IMR-90 (cell line): Measurements from ENCODE around the gene FBXW7. TPM values are rescaled to one million over a fixed set of nuclear protein-coding genes. Genes with fewer than 3 reads are reported as not detected.

ENCODE experiments used
- ATAC-seq: fragments of 200-7000 bp; cut with Tn5 transposase; 2 replicates; pipeline ENCODE4 v1.9.1; 2020; ENCODE audit warnings: low read depth, mild to moderate bottlenecking, moderate library complexity
- BruUV-seq: library from RNA; stranded (reverse); fragments of 400-500 nt; replicated peaks from 2 replicates; lab custom pipeline; 2021; lab: Mats Ljungman, UMichigan
- CTCF ChIA-PET: fragments of 300-600 bp; formaldehyde crosslinking; extraction: SDS; loops from one replicate; lab custom pipeline; 2021; ENCODE audit warnings: antibody characterized with exemption; lab: Yijun Ruan, JAX
- POLR2A ChIA-PET: fragments of 300-600 bp; sonication (Branson Sonifier 250); formaldehyde crosslinking; loops from one replicate; lab custom pipeline; 2022; ENCODE audit warnings: antibody characterized with exemption; ENCODE audit not compliant: unreplicated experiment; lab: Charles Lee
- DNase-seq: peaks from one replicate; pipeline ENCODE4 v3.0.0; 2013
- H2AFZ ChIP-seq: replicated peaks from 2 replicates; pipeline ENCODE3; 2013; ENCODE audit warnings: low read length, mild to moderate bottlenecking; ENCODE audit not compliant: poor library complexity
- H2AK5ac ChIP-seq: 2 replicates; pipeline ENCODE4 v1.6.1; 2013; ENCODE audit warnings: low read depth, low read length, inconsistent platforms
- H2AK9ac ChIP-seq: replicated peaks from 2 replicates; pipeline ENCODE3; 2013; ENCODE audit warnings: mild to moderate bottlenecking, low read depth, low read length, moderate library complexity; ENCODE audit not compliant: poor library complexity
- H2BK120ac ChIP-seq: 2 replicates; pipeline ENCODE4 v1.6.1; 2013; ENCODE audit warnings: low read depth, low read length, inconsistent platforms
- H2BK15ac ChIP-seq: 3 replicates; pipeline ENCODE4 v1.6.1; 2013; ENCODE audit warnings: low read depth, low read length, inconsistent platforms
- H2BK20ac ChIP-seq: 2 replicates; pipeline ENCODE4 v1.6.1; 2013; ENCODE audit warnings: low read depth, mild to moderate bottlenecking, inconsistent platforms, low read length, moderate library complexity
- H2BK5ac ChIP-seq: 2 replicates; pipeline ENCODE4 v1.6.1; 2013; ENCODE audit warnings: mild to moderate bottlenecking, low read depth, low read length, inconsistent platforms; ENCODE audit not compliant: poor library complexity, severe bottlenecking
- H3K14ac ChIP-seq: replicated peaks from 2 replicates; pipeline ENCODE4 v1.6.1; 2013; ENCODE audit warnings: low read depth, low read length, inconsistent platforms
- H3K18ac ChIP-seq: 2 replicates; pipeline ENCODE4 v1.6.1; 2013; ENCODE audit warnings: low read depth, low read length, control low read depth
- H3K23ac ChIP-seq: 2 replicates; pipeline ENCODE4 v1.6.1; 2013; ENCODE audit warnings: low read depth, low read length, inconsistent platforms
- H3K27ac ChIP-seq: 2 replicates; pipeline ENCODE4 v1.5.1; 2013; ENCODE audit warnings: mild to moderate bottlenecking, control low read depth, low read length; ENCODE audit not compliant: insufficient read depth
- H3K27me3 ChIP-seq: 2 replicates; pipeline ENCODE4 v1.6.1; 2013; ENCODE audit warnings: low read length; ENCODE audit not compliant: control insufficient read depth, insufficient read depth
- H3K36me3 ChIP-seq: 2 replicates; pipeline ENCODE4 v1.6.1; 2013; ENCODE audit warnings: low read length, mixed read lengths; ENCODE audit not compliant: control insufficient read depth, insufficient read depth
- H3K4ac ChIP-seq: 2 replicates; pipeline ENCODE4 v1.6.1; 2013; ENCODE audit warnings: low read depth, low read length, inconsistent platforms
- H3K4me1 ChIP-seq: 2 replicates; pipeline ENCODE4 v1.6.1; 2013; ENCODE audit warnings: low read length, mixed read lengths; ENCODE audit not compliant: control insufficient read depth, insufficient read depth
- H3K4me2 ChIP-seq: 2 replicates; pipeline ENCODE4 v1.6.1; 2013; ENCODE audit warnings: low read depth, mild to moderate bottlenecking, control low read depth, low read length, moderate library complexity
- H3K4me3 ChIP-seq: 2 replicates; pipeline ENCODE4 v1.5.1; 2013; ENCODE audit warnings: low read depth, mild to moderate bottlenecking, control low read depth, low read length, moderate library complexity; ENCODE audit not compliant: insufficient read depth
- H3K56ac ChIP-seq: 2 replicates; pipeline ENCODE4 v1.6.1; 2013; ENCODE audit warnings: low read length, inconsistent platforms; ENCODE audit not compliant: insufficient read depth; ENCODE audit errors: extremely low read depth
- H3K79me1 ChIP-seq, 2 experiments: 2 replicates each; pipeline ENCODE4 v1.6.1; 2013; ENCODE audit warnings: low read length in 2 of 2, inconsistent platforms in 1 of 2, low read depth in 1 of 2
- H3K9ac ChIP-seq: 2 replicates; pipeline ENCODE4 v1.6.1; 2013; ENCODE audit warnings: low read depth, low read length, control low read depth
- H3K9me1 ChIP-seq: 2 replicates; pipeline ENCODE4 v1.6.1; 2013; ENCODE audit warnings: low read length, inconsistent platforms; ENCODE audit not compliant: insufficient read depth
- H3K9me3 ChIP-seq: 2 replicates; pipeline ENCODE4 v1.6.1; 2013; ENCODE audit warnings: low read length; ENCODE audit not compliant: control insufficient read depth, insufficient read depth
- H4K20me1 ChIP-seq: 2 replicates; pipeline ENCODE4 v1.6.1; 2013; ENCODE audit warnings: low read length, inconsistent platforms; ENCODE audit not compliant: insufficient read depth
- H4K5ac ChIP-seq: 2 replicates; pipeline ENCODE4 v1.6.1; 2013; ENCODE audit warnings: mild to moderate bottlenecking, low read depth, low read length, control low read depth
- H4K8ac ChIP-seq, 2 experiments: 2 replicates each; pipeline ENCODE4 v1.6.1; 2013; ENCODE audit warnings: low read depth in 2 of 2, low read length in 2 of 2, control low read depth in 1 of 2, inconsistent platforms in 1 of 2
- H4K91ac ChIP-seq: 2 replicates; pipeline ENCODE4 v1.6.1; 2013; ENCODE audit warnings: low read depth, low read length, inconsistent platforms; ENCODE audit not compliant: insufficient read depth
- CEBPB ChIP-seq: IDR thresholded peaks from 2 replicates; pipeline ENCODE4 v1.6.1; 2012; ENCODE audit warnings: low read depth, low read length, improper control_type of control experiment
- CHD1 ChIP-seq: IDR thresholded peaks from 2 replicates; pipeline ENCODE4 v1.6.1; 2012; ENCODE audit warnings: low read depth, low read length, improper control_type of control experiment
- FOS ChIP-seq: fragments of 150-350 bp; IDR thresholded peaks from 2 replicates; pipeline ENCODE4 v1.6.1; 2016; ENCODE audit warnings: low read depth, low read length
- MAFK ChIP-seq: IDR thresholded peaks from 2 replicates; pipeline ENCODE4 v1.6.1; 2012; ENCODE audit warnings: low read depth, low read length, improper control_type of control experiment
- MXI1 ChIP-seq: IDR thresholded peaks from 2 replicates; pipeline ENCODE4 v1.6.1; 2012; ENCODE audit warnings: low read depth, mild to moderate bottlenecking, low read length, moderate library complexity, borderline replicate concordance
- NFE2L2 ChIP-seq: fragments of 150-350 bp; IDR thresholded peaks from 2 replicates; pipeline ENCODE4 v1.6.1; 2016; ENCODE audit warnings: low read depth, mild to moderate bottlenecking, low read length
- POLR2A ChIP-seq: IDR thresholded peaks from 2 replicates; pipeline ENCODE4 v1.6.1; 2012; ENCODE audit warnings: mild to moderate bottlenecking, low read depth, low read length
- RAD21 ChIP-seq: IDR thresholded peaks from 2 replicates; pipeline ENCODE4 v1.6.1; 2012; ENCODE audit warnings: low read length, improper control_type of control experiment
- SMC3 ChIP-seq: fragments of 150-350 bp; IDR thresholded peaks from 2 replicates; pipeline ENCODE4 v1.6.1; 2016; ENCODE audit warnings: low read depth, mild to moderate bottlenecking, antibody characterized with exemption, low read length, moderate library complexity
- WGBS, 2 experiments: methylation state at CpG; one replicate each; pipeline versions ENCODE4 v1.1.5 to v1.1.7; 2013; ENCODE audit warnings: missing lambda C conversion rate in 2 of 2; ENCODE audit not compliant: insufficient read length in 1 of 2; ENCODE audit errors: extremely low coverage in 2 of 2; 5-methylcytosine and 5-hydroxymethylcytosine counted together
- dilution Hi-C: fragments of 300-500 bp; cut with HindIII; formaldehyde crosslinking; loops from one replicate; pipeline ENCODE4 v1.14.3; 2018; ENCODE audit warnings: low sequenced_read_pairs; ENCODE audit not compliant: unreplicated experiment
- in situ Hi-C: fragments of 300-500 bp; cut with MboI; formaldehyde crosslinking; loops from 3 replicates; pipeline ENCODE4 v1.14.3; 2019; ENCODE audit warnings: low sequenced_read_pairs, inconsistent platforms, mixed read lengths
- intact Hi-C: fragments of 100-400 bp; cut with micrococcal nuclease; formaldehyde crosslinking; loops from 2 replicates; pipeline ENCODE4 v1.10.0; 2022
- polyA plus RNA-seq, 3 experiments: library from polyadenylated mRNA; depleted of rRNA; stranded (reverse); fragments of >200 nt; gene quantifications; 2 replicates each; pipeline ENCODE4 v1.2.3, GENCODE V29; 2012; ENCODE audit warnings: low replicate concordance in 1 of 3
- total RNA-seq: library from RNA; depleted of rRNA; stranded (reverse); fragments of >200 nt; gene quantifications from 2 replicates; pipeline ENCODE4 v1.2.3, GENCODE V29; 2012
- TF ChIP-seq, protein P1 (sequence below): conservative IDR thresholded peaks from 2 replicates; pipeline ENCODE4 v1.5.1; 2012; ENCODE audit warnings: mild to moderate bottlenecking, low read depth, low read length, improper control_type of control experiment
- TF ChIP-seq, protein P2 (sequence below): fragments of 150-350 bp; IDR thresholded peaks from 2 replicates; pipeline ENCODE4 v1.6.1; 2017; ENCODE audit warnings: mild to moderate bottlenecking, antibody characterized with exemption, low read length, low read depth
- TF ChIP-seq, protein P3 (sequence below): fragments of 150-350 bp; IDR thresholded peaks from 2 replicates; pipeline ENCODE4 v1.6.1; 2016; ENCODE audit warnings: low read depth, mild to moderate bottlenecking, low read length, moderate library complexity, borderline replicate concordance

Gene FBXW7
- total and polyA plus RNA-seq, 2 of the 4 experiments (the other 2 are of a cell fraction), result 7.2 to 27.4 TPM

DNA sequence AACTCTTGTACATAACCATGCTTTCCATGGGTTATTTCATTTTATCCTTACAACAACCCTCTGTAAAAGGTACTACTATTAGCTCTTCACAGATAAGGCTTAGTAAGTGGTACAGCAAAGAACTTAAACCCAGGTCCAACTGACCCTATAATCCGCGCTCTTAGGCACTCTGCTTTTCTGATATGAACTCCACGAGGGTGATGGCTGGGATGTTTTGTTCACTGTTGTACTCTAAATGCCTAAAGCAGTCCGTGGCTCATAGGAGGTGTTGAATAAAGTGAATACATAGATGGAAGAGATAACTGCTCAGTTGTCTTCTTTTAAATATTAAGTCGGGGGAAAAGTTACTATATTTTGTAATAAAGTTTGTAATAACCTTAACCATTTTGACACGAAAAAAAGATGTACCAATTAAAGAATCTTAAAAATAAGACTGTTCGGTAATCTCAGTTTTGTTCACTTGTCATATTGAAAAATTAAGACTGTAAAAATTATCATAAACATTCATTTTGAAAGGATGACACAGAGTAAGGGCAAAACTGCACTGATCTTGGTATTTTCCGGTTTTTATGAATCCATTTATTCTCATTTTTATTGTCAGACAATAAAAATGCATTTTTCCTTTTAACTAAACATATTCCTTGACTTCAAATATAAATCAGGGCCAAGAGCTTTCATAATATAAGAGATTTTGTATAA is 166.5 kb downstream of the FBXW7 start:
- H3K4ac ChIP-seq, result no peak overlapping the region
- in situ Hi-C loops, result no loop called here
- H3K18ac ChIP-seq, result no peak overlapping the region

More for the DNA sequence above, 166.5 kb downstream of the FBXW7 start:
- Histone ChIP-seq H3K23ac (no peak overlapping the region), H2AK5ac (no peak overlapping the region), H3K27ac (no peak overlapping the region), H3K9me3 (no peaks in the 10 kb centered on the region), H3K4me2 (no peak overlapping the region), H3K36me3 (no peaks in the 10 kb centered on the region), H3K79me1 (peaks cover 8 to 16% of the 10 kb centered on the region in 2 experiments; a peak in 2 of 4 replicates), H2AFZ (no peak overlapping the region), H3K27me3 (no peaks in the 10 kb centered on the region), H2BK15ac (no peak overlapping the region), H3K4me3 (no peak overlapping the region), H3K14ac (no peak overlapping the region), H3K9me1 (no peaks in the 10 kb centered on the region), H4K20me1 (no peaks in the 10 kb centered on the region; the same call in 1 of the 2 replicates), H3K4me1 (no peaks in the 10 kb centered on the region), H2BK20ac (no peak overlapping the region), H2BK120ac (no peak overlapping the region), H4K8ac (no peak overlapping the region), H4K5ac (no peak overlapping the region), H2AK9ac (no peak overlapping the region), H4K91ac (no peak overlapping the region), H3K9ac (no peak overlapping the region), H2BK5ac (no peak overlapping the region), H3K56ac (no peak overlapping the region)
- dilution Hi-C loops (no loop called here), intact Hi-C loops (no loop called here)
- DNase-seq, result no peak
- no peak for ATAC-seq
- TF ChIP-seq RAD21 (no peak), MAFK (no peak), CEBPB (no peak), MXI1 (no peak), NFE2L2 (no peak), FOS (no peak), CHD1 (no peak), SMC3 (no peak), POLR2A (no peak)
- TF ChIP-seq, protein P1, sequence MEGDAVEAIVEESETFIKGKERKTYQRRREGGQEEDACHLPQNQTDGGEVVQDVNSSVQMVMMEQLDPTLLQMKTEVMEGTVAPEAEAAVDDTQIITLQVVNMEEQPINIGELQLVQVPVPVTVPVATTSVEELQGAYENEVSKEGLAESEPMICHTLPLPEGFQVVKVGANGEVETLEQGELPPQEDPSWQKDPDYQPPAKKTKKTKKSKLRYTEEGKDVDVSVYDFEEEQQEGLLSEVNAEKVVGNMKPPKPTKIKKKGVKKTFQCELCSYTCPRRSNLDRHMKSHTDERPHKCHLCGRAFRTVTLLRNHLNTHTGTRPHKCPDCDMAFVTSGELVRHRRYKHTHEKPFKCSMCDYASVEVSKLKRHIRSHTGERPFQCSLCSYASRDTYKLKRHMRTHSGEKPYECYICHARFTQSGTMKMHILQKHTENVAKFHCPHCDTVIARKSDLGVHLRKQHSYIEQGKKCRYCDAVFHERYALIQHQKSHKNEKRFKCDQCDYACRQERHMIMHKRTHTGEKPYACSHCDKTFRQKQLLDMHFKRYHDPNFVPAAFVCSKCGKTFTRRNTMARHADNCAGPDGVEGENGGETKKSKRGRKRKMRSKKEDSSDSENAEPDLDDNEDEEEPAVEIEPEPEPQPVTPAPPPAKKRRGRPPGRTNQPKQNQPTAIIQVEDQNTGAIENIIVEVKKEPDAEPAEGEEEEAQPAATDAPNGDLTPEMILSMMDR, result no peak
- TF ChIP-seq, protein P2, sequence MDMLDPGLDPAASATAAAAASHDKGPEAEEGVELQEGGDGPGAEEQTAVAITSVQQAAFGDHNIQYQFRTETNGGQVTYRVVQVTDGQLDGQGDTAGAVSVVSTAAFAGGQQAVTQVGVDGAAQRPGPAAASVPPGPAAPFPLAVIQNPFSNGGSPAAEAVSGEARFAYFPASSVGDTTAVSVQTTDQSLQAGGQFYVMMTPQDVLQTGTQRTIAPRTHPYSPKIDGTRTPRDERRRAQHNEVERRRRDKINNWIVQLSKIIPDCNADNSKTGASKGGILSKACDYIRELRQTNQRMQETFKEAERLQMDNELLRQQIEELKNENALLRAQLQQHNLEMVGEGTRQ, result no peak
- TF ChIP-seq, protein P3, sequence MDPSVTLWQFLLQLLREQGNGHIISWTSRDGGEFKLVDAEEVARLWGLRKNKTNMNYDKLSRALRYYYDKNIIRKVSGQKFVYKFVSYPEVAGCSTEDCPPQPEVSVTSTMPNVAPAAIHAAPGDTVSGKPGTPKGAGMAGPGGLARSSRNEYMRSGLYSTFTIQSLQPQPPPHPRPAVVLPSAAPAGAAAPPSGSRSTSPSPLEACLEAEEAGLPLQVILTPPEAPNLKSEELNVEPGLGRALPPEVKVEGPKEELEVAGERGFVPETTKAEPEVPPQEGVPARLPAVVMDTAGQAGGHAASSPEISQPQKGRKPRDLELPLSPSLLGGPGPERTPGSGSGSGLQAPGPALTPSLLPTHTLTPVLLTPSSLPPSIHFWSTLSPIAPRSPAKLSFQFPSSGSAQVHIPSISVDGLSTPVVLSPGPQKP, result no peak
- WGBS, 2 experiments, result no CpG with 5 or more reads among the region's 8 CpGs
- ChIA-PET CTCF (interaction anchor here (0.7 to 1.3 kb wide), 2 partner anchors 267 to 562 kb away, joined by 3 to 4 read pairs; no protein-coding TSS in a partner anchor), POLR2A (no interaction called here)
- BruUV-seq, result no TSS peak
